CD4-positive, alpha-beta T cell treated with Interleukin-2 at 100 ng/mL for 4 hours (primary cell): Measurements from ENCODE around the gene STK32C.
A peak's percentile ranks its signal among the peaks of the same experiment; 100 is the strongest.

ENCODE experiments used
- DNase-seq: peaks from one replicate; pipeline ENCODE4 v3.0.0-alpha.2; 2020; ENCODE audit warnings: low spot score

Gene STK32C

DNA sequence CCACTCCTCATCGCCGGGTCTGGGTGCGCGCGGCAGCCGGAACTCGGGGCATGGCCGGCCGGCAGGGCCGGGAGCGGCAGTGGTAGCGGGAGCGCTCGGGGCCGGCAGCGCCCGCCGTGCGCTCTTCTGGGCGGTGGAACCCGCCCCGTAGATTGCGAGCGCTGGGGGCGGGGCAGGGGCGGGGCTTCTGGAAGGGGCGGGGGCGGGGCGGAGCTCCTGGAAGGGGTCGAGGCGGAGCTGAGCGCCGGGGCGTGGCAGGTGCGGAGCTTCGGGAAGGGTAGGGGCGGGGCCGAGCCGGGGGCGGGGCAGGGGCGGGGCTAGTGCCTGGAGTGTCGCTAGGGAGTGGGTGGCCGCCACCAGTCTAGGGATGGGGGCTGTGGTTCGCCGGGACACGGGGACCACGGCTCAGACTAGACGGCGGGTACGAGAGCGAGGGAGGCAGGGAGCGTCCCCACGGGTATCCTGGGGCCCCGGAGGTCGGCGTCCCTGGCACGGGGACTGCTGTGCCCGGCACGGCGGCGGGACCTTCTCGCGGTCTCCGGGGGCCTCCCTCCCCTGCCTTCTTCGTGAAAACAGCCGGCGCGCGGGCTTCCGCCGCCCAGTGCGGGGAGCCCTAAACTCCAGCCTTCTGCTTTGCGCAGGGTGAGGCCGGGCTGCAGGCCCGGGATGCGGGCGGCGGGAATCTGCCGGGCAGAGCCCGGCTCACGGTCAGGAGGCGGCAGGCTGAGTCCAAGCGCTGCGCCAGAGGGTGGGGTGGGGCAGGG lies at the start of gene STK32C:
TSS of gene STK32C (minus strand) at position 128 of the 764 bp plus-strand sequence. CDS start at position 11, 117 bp downstream.
- DNase-seq: peak; percentile 90

DNA sequence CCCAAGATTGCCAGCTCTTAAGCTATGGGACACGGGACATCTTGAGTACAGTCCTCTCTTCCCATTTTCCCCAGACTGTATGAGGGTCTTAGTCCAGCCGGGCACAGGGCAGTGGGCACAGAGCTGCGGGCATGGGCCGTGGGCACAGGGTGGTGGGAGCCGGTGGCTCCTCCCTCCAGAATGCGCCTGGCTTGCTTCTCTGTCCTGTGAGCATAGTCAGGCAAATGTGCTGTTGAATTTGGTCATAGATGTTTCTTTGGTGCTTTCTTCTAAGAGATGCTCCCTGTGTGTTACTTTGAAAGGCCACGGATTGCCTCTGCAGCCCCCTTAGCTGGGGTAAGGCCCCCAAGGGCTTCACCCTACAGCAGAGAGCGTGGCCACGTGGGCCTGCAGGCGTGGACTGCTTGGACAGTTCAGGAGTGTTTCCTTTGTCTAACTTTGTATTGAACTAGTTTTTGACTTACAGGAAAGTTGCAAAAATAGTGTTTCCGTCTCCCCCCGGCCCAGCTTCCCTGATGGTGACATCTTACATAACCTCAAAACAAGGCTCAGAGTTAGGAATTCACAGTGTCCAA lies 49.0 kb upstream of the STK32C start:
- no peak for DNase-seq

DNA sequence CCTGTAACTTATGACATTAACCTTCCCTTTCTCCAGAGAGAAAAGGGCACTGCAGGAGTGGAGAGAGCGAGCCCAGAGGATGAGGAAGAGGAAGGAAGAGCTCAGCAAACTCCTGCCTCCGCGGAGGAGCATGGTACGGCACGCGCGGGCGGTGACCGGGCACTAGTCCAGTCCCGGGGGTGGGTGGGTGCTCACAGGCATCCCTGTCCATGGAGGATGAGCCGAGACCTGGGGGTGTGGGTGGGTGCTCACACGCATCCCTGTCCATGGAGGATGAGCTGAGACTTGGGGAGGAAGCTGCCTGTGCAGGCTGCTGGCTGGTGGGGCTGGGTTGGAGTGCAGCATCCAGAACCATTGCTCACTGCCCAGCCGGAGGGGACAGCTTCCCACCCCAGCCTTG lies 48.0 kb upstream of the STK32C start:
- DNase-seq: no peak

DNA sequence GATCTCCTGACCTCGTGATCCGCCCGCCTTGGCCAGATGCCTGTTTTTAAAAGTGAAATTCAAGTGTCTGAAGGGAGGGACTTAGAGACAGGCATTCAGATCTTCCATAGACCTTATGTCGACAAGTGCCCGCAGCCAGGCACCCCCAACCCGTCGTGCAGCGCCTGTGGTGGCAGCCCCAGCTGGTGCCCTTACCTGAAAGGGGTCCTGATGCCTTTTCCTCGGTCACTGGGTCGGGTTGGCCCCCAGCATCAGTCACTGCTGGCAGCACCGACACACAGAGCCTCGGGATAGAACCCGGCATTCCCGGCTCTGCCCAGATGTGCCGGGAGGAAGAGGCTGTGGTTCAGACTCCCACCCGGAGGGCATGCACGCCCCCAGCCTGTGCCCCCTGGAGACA lies 47.5 kb upstream of the STK32C start:
- no peak for DNase-seq

DNA sequence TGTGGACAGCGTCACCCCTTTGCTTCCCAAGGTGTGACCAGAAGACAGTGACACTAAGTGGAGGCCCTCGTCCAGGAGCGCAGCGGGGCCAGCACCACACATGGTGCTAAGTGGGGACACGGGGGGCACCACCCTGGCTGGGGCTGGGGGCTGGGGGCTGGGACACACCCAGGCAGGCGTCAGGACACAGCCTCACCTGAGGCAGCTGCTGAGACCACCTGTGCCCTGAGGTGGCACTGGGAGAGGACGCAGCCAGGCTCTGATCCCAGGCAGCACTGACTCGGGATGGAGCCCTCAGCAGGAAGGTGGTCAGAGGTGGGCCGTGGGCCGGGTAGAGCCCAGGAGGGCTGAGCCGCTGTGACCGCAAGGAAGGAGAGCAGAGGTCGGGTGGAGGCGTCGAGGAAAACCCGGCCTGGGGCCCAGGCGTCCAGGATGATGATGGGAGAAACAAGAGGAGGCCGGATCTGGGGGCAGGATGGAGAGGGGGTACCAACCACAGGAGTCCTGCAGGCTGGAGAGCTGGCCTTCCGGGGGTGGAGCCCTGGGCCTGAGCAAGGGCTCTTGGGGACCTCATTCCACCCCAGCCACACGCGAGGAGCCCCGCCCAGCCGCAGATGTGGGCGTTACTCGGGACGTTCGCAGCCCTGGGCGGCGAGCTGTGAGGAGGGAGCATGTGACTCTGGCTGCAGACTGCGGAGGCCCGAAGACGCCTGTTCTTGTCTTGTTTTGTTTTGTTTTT lies 46.8 kb upstream of the STK32C start:
- no peak for DNase-seq

DNA sequence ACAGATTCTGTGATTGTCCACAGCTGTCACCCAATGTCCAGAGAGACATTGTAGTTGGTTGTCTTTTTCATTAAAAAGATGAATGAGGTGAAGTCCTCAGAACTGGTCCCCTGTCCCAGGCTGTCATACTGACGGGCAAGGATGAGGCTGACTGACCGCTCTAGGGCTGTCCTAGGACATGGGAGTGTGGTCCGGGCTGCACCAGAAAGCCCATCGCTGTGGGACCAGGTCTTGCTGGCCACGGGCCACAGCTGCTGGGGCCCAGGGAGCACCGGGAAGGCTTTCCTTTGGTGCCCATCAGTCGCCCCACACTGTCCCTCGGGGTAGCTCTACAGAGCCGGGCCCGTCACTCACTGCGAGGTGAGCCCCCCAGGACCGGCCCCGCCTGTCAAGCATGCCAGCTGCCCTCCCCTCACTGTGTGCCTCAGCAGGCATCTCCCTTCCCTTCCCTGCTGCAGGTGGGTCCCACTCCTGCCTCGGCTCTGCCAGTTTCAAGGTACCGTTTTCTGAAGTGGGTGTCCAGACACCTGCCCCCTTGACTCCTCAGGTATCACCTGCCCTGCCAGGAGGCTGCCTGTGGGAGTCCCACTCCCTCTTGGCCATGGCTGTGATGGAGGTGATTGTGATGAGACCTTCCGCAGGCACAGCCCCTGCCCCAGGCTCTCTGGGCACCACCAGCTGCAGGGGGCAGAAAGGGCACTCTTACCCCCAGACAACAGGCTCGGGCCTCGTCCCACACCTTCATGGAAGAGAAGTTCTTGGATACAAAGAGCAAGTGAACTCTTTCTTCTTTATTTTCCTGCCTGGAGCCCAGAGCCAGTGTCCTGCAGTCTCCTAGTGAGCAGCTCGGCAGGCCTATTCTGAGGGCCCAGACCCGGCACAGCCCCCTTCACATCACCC lies 46.0 kb upstream of the STK32C start:
- DNase-seq: no peak

DNA sequence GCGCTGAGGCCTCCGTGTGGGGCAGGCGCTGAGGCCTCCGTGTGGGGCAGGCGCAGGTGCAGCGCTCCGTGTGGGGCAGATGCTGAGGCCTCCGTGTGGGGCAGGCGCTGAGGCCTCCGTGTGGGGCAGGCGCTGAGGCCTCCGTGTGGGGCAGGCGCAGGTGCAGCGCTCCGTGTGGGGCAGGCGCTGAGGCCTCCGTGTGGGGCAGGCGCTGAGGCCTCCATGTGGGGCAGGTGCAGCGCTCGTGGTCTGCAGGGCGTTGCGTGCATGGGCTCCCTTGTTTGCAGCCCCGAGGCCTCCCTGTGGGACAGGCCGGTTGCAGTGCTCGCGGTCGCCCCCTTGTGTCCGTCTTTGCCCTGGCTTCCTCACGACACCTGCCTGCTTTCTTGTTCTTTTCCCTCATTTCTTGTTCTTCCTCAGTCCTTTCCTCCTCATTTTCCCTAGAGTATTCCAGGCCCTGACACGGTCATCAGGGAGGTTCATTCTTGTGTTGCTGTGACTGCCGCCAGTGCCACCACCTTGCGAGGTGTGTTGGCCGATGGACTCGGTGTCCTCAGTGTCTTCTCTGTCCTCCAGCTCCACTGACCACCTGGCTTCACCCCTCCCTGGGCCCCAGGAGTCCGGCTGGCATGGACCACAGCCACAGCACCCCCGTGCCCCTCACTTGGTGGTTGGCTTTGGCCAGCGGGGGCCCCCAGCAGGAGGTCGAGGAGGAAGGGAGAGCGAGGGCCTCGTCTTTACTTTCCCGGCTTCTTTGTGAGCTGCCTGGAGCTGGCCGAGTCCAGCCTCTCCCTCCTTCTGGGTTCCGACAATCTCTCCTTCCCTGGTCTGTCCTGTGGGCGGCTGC lies 44.9 kb upstream of the STK32C start:
- peak; percentile 75 for DNase-seq

DNA sequence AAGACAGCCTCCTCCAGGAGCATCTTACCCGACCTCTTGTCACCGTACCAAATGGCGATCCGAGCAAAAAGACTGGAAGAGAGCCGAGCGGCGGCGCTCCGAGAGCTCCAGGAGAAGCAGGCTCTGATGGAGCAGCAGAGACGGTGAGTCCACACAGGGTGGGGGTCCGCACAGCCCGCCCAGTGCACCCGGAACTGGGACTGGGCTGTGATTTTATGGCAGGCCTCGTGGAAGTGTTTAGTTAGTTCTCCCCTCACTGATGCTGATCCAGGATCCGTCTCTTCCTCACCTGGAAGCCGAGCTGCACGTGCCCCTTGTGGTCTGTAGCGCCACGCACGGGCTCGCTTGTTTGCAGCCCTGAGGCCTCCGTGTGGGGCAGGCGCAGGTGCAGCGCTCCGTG lies 43.9 kb upstream of the STK32C start:
- no peak for DNase-seq

DNA sequence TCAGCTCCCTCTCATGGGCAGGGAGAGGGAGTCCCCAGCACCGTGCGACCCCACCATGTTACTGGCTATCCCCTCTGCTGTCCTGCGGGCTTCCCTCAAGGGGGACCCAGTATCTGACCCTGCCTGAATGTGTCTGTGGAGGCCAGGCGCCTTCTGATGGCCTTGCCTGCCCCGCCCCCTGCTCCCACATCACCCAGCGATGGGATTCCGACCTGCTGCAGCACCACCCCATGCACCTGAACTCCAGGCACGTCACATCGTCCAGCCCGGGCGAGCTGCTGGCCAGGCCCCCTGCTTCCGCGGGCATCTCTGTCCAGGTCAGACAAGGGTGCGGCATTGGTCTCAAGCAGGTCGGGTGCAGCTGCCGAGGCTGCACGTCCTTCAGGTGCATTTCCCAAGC lies 43.2 kb upstream of the STK32C start:
- no peak for DNase-seq

DNA sequence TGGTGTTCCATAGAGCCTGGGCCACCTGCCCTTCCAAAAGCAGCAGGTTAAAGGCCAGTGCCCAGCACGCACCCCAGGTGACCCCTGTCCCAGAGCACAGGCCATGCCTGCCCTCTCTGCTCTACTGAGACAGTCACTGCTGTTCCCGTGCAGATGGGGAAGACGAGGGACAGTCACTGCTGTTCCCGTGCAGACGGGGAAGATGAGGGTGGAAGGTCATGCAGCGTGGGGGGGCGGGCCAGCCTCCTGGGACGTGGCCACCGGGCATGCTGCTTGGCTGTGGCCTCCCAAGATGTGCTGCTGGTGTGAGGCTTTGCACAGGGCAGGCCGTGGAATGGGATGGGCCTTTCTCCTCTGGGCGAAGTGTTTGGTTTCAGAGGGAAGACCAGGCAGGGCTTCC lies 42.6 kb upstream of the STK32C start:
- DNase-seq: no peak

DNA sequence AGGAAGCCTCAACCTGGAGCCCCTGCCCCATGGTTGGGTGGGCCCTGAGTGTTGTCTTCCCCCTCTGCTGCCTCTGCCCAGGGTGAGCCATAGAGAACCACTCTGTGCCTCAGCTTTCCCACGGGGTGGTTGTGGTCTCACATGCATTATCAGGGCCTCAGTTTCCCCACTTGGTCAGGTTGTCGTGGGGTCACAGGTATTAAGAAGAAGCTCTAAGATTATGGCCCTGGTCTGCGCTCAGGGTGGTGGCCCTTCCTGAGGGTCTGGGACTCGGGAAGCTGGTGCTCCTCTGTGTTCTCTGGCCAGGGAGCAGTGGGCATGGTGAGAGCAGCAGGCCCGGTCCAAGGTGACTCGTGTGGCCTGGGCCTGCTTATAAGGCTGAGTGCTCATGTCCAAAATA lies 42.0 kb upstream of the STK32C start:
- no peak for DNase-seq

DNA sequence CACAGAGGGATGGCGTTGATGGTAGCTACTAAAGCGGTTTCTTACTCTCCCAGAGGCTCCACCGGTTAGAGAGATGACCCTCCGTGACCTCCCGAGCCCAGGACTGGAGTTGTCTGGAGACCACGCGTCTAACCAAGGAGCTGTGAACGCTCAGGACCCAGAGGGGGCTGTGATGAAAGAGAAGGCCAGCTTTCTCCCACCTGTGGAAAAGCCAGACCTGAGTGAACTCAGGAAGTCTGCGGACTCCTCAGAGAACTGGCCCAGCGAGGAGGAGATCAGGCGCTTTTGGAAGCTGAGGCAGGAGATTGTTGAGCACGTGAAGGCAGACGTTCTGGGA lies 40.1 kb upstream of the STK32C start:
- no peak for DNase-seq

DNA sequence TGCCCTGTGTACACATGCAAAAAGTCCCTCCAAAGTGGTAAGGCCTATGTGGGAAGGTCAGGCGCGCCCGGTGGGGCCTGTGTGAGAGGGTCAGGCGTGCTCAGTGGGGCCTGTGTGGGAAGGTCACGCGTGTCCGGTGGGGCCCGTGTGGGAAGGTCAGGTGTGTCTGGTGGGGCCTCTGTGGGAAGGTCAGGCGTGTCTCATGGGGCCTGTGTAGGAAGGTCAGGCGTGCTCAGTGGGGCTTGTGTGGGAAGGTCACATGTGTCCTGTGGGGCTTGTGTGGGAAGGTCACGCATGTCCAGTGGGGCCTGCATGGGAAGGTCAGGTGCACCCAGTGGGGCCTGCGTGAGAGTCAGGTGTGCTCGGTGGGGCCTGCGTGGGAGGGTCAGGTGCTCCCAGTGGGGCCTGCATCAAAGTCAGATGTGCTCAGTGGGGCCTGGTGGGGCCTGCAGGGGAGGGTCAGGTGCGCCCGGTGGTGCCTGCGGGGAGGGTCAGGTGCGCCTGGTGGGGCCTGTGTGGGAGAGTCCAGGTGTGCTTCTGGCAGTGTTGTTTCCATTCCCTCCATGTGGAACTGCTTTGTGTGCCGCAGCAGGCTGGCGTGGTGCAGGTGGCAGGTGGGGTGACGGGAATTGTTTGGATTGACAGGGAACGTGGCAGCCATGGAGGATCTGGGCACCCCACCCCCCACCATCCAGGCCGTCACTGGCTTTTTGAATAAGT lies 39.6 kb upstream of the STK32C start:
- DNase-seq: no peak

DNA sequence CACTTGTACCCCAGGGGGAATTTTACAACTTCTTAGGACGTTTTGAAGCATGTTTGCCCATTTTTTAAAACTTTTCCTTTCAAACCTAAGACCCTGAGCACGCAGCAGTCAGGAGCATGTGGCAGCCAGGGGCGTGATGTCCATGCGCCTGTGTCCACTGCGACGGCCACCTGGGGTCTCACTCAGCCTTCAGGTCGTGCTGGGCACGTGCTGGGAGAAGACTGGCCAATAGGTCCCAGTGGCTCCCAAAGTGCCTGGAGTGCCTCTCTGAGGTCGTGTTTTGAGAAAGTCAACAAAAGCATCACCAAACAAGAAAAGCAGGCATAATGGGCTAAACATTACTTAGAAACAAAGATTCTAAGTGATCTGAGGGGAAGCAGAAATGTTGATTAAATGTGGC lies 39.1 kb upstream of the STK32C start:
- DNase-seq: no peak

DNA sequence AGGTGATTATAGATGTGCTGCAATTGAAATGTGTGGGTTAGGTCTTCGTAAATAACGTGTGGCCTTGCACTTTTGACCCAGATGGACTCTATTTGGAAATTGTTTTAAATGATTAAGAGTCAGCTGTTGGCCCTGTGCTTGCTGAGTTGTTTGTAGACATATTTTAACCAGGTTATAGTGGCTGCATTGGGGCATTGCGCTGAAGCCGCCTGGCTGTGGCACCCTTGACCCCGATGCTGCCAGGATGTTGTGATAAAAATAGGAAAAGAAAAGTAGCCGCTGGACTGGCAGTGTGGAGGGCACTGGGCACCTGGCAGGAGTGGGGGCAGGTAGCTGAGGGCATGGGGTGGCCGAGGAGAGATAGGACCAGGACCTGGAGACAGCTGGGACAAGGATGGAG lies 37.6 kb upstream of the STK32C start:
- no peak for DNase-seq

DNA sequence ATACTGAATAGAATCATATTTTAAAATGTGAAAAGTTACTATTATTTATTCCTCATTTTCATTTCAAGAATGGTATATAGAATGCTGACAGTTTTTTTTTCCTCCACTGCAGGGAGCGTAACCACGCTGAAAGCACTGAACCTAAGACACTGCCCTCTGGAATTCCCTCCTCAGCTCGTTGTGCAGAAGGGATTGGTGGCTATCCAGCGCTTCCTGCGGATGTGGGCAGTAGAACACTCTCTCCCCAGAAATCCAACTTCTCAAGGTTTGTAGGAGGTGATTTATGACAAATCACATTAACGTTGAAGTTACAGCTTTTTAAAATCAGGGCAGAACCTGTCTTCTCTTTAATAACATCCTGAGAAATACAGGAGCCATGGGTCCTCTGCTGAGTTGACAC lies 36.6 kb upstream of the STK32C start:
- DNase-seq: no peak

DNA sequence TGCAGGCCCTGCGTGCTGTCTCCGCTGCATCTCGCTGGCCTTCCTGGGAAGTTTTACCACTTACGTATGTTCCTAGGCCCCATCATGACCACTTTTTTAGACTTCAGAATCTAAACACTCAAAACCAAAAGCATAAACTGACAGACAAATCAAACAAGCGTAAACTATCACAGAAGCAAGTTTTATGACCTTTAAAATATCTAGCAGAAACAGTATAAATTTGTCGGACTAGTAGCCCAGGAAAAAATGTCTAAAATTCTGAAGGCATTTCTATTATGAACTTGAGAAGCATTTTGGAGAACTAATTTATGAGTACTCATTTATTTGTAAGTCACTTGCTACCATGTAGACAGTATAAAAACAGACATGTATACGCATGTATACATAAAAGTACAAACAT lies 34.8 kb upstream of the STK32C start:
- DNase-seq: no peak

DNA sequence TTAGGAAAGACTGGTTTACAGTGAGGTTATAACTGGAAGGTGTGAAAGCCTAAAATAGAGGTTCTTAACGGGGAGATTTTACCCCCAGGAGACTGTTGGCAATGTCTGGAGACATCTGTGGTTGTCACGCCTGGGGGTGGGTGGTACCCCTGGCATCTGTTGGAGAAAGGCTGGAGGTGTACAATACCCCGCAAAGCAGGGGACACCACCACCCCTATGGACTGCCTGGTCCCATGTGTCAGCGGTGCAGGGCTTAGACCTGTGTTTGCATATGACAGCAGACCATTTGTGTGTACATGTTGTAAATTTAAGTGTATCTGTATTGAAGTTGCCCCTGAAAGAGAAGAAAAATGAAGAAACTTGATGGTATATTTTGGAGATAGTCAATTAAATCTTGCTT lies 34.0 kb upstream of the STK32C start:
- DNase-seq: no peak

DNA sequence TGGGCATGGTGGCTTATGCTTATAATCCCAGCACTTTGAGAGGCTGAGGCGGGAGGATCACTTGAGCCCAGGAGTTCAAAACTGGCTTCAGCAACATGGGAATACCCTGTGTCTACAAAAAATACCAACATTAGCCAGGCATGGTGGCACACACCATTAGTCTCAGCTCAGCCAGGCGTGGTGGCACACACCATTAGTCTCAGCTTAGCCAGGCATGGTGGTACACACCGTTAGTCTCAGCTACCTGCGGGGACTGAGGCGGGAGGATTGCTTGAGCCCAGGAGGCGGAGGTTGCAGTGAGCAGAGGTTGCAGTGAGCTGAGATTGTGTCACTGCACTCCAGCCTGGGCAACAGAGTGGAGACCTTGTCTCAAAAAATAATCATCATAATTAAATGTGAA lies 33.3 kb upstream of the STK32C start:
- no peak for DNase-seq

DNA sequence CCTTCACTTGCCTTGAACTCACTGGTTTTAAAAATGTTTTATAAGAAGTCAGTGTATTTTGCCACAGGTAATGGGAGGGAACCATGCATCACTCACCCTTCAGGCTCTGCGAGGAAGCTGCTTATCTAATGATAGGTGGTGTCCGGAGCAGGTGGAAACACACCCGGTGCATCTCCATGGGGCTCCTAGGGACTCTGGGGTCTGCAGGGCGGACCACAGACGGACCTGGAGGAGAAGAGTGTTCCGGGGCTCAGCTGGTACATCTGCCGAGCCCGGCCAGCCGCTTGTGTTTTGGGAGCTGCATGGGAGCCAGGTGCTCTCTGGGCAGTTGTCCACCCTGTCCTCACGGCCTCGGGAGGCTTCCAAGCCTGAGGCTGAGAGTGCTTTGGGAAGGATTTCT lies 31.5 kb upstream of the STK32C start:
- no peak for DNase-seq

DNA sequence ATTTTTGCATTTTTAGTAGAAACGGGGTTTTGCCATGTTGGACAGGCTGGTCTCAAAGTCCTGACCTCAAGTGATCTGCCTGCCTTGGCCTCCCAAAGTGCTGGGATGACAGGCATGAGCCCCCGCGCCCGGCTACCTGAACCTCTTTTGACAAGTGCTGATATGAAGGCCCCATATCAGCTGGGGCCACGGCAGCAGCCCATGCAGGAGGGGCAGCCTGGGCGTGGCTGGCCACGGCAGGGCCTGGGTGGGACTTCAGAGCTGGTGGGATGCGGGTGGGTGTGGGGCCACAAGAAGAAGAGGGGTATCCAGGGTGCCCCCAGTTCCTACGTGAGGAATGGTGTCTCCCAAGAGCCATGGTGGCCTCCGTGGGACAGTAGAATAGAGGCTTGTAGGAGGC lies 31.1 kb upstream of the STK32C start:
- DNase-seq: no peak
